ENCODE measurements around the gene OCA2.

- TF ChIP-seq POLR2A (IDR thresholded peaks at IDR 0.05) (no peak), POLR2AphosphoS5 (IDR thresholded peaks at IDR 0.05; ENCODE audit: insufficient read depth in 1 of 2, low read depth in 1 of 2) (no peak)
Measured at GRCh38 chr15:28058082-28058481, 41.0 kb downstream of the OCA2 start.

Data from vagina (tissue), 2 donors.